NCI-H146 treated with DMSO at 0.1 percent for 48 hours (cell line): ENCODE results near the gene OR6M1.

ENCODE experiments used
- DNase-seq: peaks from one replicate; lab custom pipeline; 2025; ENCODE audit not compliant: unreplicated experiment; lab: John Stamatoyannopoulos, UW

OR6M1 gene

GRCh38 chr11:123775715-123776549 lies 30.2 kb downstream of the OR6M1 start:
- DNase-seq, result no peak

GRCh38 chr11:123775289-123775688 lies 30.9 kb downstream of the OR6M1 start:
- no peak for DNase-seq

- no peak for DNase-seq
Measured at GRCh38 chr11:123773959-123774358, 32.2 kb downstream of the OR6M1 start.

GRCh38 chr11:123773026-123773425 lies 33.1 kb downstream of the OR6M1 start:
- DNase-seq, result no peak

- no peak for DNase-seq
Measured at GRCh38 chr11:123771664-123772063, 34.5 kb downstream of the OR6M1 start.

- no peak for DNase-seq
Measured at GRCh38 chr11:123770712-123771111, 35.4 kb downstream of the OR6M1 start.

GRCh38 chr11:123765601-123766000 lies 40.5 kb downstream of the OR6M1 start:
- no peak for DNase-seq

- DNase-seq, result no peak
Measured at GRCh38 chr11:123762422-123762821, 43.7 kb downstream of the OR6M1 start.

- DNase-seq, result no peak
Measured at GRCh38 chr11:123760894-123761293, 45.3 kb downstream of the OR6M1 start.

GRCh38 chr11:123757976-123758375 lies 48.2 kb downstream of the OR6M1 start:
- no peak for DNase-seq

GRCh38 chr11:123755813-123756212 lies 50.3 kb downstream of the OR6M1 start:
- DNase-seq, result no peak
